HEK293 (cell line): ENCODE data around the gene WFDC1.
A peak's percentile ranks its signal among the peaks of the same experiment; 100 is the strongest.

Experiments
- CTCF ChIA-PET: fragments of 350-600 bp; formaldehyde crosslinking; extraction: SDS; loops from one replicate; lab custom pipeline; 2021; ENCODE audit warnings: antibody characterized with exemption; lab: Yijun Ruan, JAX
- POLR2A ChIA-PET: fragments of 300-600 bp; formaldehyde crosslinking; extraction: SDS; loops from one replicate; lab custom pipeline; 2020; ENCODE audit warnings: antibody characterized with exemption, inconsistent platforms; lab: Yijun Ruan, JAX
- H3K27ac ChIP-seq: fragments of 200-500 bp; sonication (Bioruptor generic); 2 replicates; pipeline ENCODE4 v1.5.1; 2014; ENCODE audit warnings: low read depth, low read length, control low read depth, inconsistent platforms; ENCODE audit errors: extremely low read depth
- H3K36me3 ChIP-seq, 2 experiments: fragments of 200-500 bp in 1 of 2; sonication (Bioruptor generic) in 1 of 2; 1 replicate in 1 of 2; 2 replicates in 1 of 2; pipeline ENCODE4 v1.5.1; 2014 to 2017; ENCODE audit warnings: inconsistent platforms in 2 of 2, low read length in 2 of 2; ENCODE audit not compliant: control insufficient read depth in 2 of 2, insufficient read depth in 1 of 2
- H3K4me1 ChIP-seq: fragments of 200-500 bp; sonication (Bioruptor generic); 2 replicates; pipeline ENCODE4 v1.5.1; 2014; ENCODE audit warnings: mild to moderate bottlenecking, low read length, inconsistent platforms; ENCODE audit not compliant: control insufficient read depth, insufficient read depth
- H3K4me3 ChIP-seq: 2 replicates; pipeline ENCODE4 v1.5.1; 2011; ENCODE audit warnings: low read depth, mild to moderate bottlenecking, control low read depth, low read length, moderate library complexity
- H3K9me3 ChIP-seq: fragments of 200-500 bp; sonication (Bioruptor generic); 2 replicates; pipeline ENCODE4 v1.5.1; 2014; ENCODE audit warnings: low read depth, low read length, inconsistent platforms; ENCODE audit not compliant: control insufficient read depth, insufficient read depth
- FEZF1 ChIP-seq: fragments of 450-650 bp; formaldehyde crosslinking; IDR thresholded peaks from 2 replicates; pipeline ENCODE4 v1.5.1; 2016; ENCODE audit warnings: missing biosample characterization, missing genetic modification characterization
- KLF7 ChIP-seq: fragments of 450-650 bp; formaldehyde crosslinking; IDR thresholded peaks from 2 replicates; pipeline ENCODE4 v1.5.1; 2016; ENCODE audit warnings: missing biosample characterization, missing genetic modification characterization, borderline replicate concordance
- ZBTB48 ChIP-seq: fragments of 450-650 bp; formaldehyde crosslinking; IDR thresholded peaks from 2 replicates; pipeline ENCODE4 v1.5.1; 2016; ENCODE audit warnings: missing biosample characterization, missing genetic modification characterization
- ZBTB8A ChIP-seq: fragments of 450-650 bp; formaldehyde crosslinking; IDR thresholded peaks from 2 replicates; pipeline ENCODE4 v1.5.1; 2016; ENCODE audit warnings: missing biosample characterization, missing genetic modification characterization
- ZNF112 ChIP-seq: fragments of 450-650 bp; formaldehyde crosslinking; IDR thresholded peaks from 2 replicates; pipeline ENCODE4 v1.5.0; 2017; ENCODE audit warnings: missing biosample characterization, missing genetic modification characterization
- ZNF155 ChIP-seq: fragments of 450-650 bp; formaldehyde crosslinking; IDR thresholded peaks from 2 replicates; pipeline ENCODE4 v1.5.1; 2016; ENCODE audit warnings: missing biosample characterization, missing genetic modification characterization
- ZNF221 ChIP-seq: fragments of 450-650 bp; formaldehyde crosslinking; IDR thresholded peaks from 2 replicates; pipeline ENCODE4 v1.5.1; 2017; ENCODE audit warnings: missing biosample characterization, missing genetic modification characterization, borderline replicate concordance
- ZNF433 ChIP-seq: fragments of 450-650 bp; formaldehyde crosslinking; IDR thresholded peaks from 2 replicates; pipeline ENCODE4 v1.5.1; 2016; ENCODE audit warnings: missing biosample characterization, missing genetic modification characterization, low read depth
- ZNF529 ChIP-seq: fragments of 450-650 bp; formaldehyde crosslinking; IDR thresholded peaks from 2 replicates; pipeline ENCODE4 v1.5.1; 2017; ENCODE audit warnings: missing genetic modification characterization, missing biosample characterization; ENCODE audit not compliant: insufficient replicate concordance
- ZNF610 ChIP-seq: fragments of 450-650 bp; formaldehyde crosslinking; IDR thresholded peaks from 2 replicates; pipeline ENCODE4 v1.5.1; 2016; ENCODE audit warnings: missing biosample characterization, missing genetic modification characterization, borderline replicate concordance
- TF ChIP-seq, protein P1 (sequence below): fragments of 450-650 bp; formaldehyde crosslinking; conservative IDR thresholded peaks from 2 replicates; pipeline ENCODE4 v1.5.1; 2016; ENCODE audit warnings: low read depth, missing biosample characterization, missing genetic modification characterization
- TF ChIP-seq, protein P2 (sequence below): fragments of 450-650 bp; formaldehyde crosslinking; IDR thresholded peaks from 2 replicates; pipeline ENCODE4 v1.5.1; 2016; ENCODE audit warnings: missing biosample characterization, missing genetic modification characterization
- TF ChIP-seq, protein P3 (sequence below): fragments of 450-650 bp; formaldehyde crosslinking; IDR thresholded peaks from 2 replicates; pipeline ENCODE4 v1.5.1; 2016; ENCODE audit warnings: missing biosample characterization, missing genetic modification characterization
- TF ChIP-seq, protein P4 (sequence below): fragments of 450-650 bp; formaldehyde crosslinking; IDR thresholded peaks from 2 replicates; pipeline ENCODE4 v1.5.1; 2017; ENCODE audit warnings: missing biosample characterization, missing genetic modification characterization

Gene WFDC1

DNA sequence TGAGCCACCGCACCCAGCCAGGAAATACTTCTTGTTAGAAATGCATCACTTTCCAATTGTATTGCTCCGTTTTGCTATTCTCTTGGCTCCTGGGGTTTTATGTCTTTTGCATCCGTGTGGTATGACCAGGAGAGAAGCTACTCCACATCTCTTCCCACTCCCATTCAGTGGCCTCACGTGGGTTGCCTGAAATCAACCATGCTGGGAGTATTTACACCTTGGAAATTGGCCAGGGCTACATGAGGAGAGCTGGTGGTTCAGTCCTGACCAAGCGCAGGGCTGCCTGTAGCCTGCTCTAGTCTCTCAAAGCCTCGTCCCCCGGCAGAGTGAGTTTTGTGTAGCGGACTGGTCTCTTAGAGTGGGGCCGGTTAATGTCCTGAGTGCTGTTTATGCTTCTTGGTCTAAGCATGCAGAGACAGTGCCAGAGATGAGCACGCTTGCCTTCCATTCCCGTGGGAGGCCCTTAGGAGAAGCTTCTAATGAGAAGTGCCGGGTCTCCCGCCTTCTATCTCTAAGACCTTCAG, 3.8 kb downstream of the WFDC1 start:
- H3K27ac ChIP-seq: no peak overlapping the region
- POLR2A ChIA-PET: interaction anchor here (0.7 kb wide), 1 partner anchor 186 kb away, joined by 3 read pairs; no protein-coding TSS in a partner anchor
- no peaks in the 10 kb centered on the region for H3K36me3 ChIP-seq
- H3K4me3 ChIP-seq: no peak overlapping the region
- CTCF ChIA-PET: interaction anchor here (1.1 to 2.7 kb wide), 2 partner anchors 10 to 22 kb away, joined by 3 to 8 read pairs; no protein-coding TSS in a partner anchor
- TF ChIP-seq ZNF155 (tag by site-specific recombination): no peak
- TF ChIP-seq ZNF529 (tag by site-specific recombination): no peak
- no peak for TF ChIP-seq FEZF1 (tag by site-specific recombination)
- TF ChIP-seq ZNF610 (tag by site-specific recombination): no peak
- peak; percentile 74 for TF ChIP-seq ZNF112 (tag by site-specific recombination)
- TF ChIP-seq ZBTB48 (tag by site-specific recombination): no peak
- H3K4me1 ChIP-seq: no peaks in the 10 kb centered on the region
- no peaks in the 10 kb centered on the region for H3K9me3 ChIP-seq

DNA sequence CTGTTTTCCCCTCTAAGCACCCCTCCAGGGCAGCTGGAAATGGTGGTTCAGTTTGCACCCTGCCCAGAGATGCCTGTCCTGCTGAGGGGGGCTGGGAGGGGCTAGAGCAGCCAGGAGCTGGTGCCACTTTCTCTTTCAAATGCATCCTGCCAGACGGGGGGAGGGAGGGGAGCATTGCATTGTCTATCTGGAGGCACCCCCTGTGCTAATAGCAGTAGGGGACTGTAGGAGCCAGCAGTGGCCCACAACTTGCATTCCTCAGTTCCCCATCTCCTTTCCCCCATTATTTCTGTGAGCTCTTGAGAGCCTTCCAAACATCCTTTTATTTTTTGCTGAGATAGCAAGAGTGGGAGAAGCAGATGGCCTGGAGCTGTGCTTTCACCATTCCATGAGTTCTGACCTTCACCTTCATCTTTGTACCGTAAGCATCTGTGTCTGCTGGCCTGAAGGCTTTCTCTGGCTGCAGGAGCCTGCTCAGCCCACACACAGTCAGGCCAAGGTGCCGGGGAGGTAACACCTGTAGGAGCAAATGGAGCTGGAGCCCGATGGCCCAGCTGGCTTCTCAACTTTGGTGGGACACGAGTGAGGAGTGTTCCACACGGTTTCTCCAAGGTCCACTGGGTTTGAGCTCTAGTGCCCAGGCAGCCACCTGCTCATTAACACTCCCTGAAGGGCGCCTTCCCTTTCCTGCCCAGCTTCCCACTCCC, 5.2 kb downstream of the WFDC1 start:
- no peak for TF ChIP-seq ZNF221 (tag by site-specific recombination)
- no peak for TF ChIP-seq ZBTB8A (tag by site-specific recombination)
- TF ChIP-seq, protein P1, sequence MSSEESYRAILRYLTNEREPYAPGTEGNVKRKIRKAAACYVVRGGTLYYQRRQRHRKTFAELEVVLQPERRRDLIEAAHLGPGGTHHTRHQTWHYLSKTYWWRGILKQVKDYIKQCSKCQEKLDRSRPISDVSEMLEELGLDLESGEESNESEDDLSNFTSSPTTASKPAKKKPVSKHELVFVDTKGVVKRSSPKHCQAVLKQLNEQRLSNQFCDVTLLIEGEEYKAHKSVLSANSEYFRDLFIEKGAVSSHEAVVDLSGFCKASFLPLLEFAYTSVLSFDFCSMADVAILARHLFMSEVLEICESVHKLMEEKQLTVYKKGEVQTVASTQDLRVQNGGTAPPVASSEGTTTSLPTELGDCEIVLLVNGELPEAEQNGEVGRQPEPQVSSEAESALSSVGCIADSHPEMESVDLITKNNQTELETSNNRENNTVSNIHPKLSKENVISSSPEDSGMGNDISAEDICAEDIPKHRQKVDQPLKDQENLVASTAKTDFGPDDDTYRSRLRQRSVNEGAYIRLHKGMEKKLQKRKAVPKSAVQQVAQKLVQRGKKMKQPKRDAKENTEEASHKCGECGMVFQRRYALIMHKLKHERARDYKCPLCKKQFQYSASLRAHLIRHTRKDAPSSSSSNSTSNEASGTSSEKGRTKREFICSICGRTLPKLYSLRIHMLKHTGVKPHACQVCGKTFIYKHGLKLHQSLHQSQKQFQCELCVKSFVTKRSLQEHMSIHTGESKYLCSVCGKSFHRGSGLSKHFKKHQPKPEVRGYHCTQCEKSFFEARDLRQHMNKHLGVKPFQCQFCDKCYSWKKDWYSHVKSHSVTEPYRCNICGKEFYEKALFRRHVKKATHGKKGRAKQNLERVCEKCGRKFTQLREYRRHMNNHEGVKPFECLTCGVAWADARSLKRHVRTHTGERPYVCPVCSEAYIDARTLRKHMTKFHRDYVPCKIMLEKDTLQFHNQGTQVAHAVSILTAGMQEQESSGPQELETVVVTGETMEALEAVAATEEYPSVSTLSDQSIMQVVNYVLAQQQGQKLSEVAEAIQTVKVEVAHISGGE (tag by site-specific recombination): no peak
- TF ChIP-seq, protein P2, sequence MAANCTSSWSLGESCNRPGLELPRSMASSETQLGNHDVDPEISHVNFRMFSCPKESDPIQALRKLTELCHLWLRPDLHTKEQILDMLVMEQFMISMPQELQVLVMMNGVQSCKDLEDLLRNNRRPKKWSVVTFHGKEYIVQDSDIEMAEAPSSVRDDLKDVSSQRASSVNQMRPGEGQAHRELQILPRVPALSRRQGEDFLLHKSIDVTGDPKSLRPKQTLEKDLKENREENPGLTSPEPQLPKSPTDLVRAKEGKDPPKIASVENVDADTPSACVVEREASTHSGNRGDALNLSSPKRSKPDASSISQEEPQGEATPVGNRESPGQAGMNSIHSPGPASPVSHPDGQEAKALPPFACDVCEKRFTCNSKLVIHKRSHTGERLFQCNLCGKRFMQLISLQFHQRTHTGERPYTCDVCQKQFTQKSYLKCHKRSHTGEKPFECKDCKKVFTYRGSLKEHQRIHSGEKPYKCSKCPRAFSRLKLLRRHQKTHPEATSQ (tag by site-specific recombination): no peak
- no peak for TF ChIP-seq KLF7
- TF ChIP-seq, protein P3, sequence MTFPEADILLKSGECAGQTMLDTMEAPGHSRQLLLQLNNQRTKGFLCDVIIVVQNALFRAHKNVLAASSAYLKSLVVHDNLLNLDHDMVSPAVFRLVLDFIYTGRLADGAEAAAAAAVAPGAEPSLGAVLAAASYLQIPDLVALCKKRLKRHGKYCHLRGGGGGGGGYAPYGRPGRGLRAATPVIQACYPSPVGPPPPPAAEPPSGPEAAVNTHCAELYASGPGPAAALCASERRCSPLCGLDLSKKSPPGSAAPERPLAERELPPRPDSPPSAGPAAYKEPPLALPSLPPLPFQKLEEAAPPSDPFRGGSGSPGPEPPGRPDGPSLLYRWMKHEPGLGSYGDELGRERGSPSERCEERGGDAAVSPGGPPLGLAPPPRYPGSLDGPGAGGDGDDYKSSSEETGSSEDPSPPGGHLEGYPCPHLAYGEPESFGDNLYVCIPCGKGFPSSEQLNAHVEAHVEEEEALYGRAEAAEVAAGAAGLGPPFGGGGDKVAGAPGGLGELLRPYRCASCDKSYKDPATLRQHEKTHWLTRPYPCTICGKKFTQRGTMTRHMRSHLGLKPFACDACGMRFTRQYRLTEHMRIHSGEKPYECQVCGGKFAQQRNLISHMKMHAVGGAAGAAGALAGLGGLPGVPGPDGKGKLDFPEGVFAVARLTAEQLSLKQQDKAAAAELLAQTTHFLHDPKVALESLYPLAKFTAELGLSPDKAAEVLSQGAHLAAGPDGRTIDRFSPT: no peak
- TF ChIP-seq, protein P4, sequence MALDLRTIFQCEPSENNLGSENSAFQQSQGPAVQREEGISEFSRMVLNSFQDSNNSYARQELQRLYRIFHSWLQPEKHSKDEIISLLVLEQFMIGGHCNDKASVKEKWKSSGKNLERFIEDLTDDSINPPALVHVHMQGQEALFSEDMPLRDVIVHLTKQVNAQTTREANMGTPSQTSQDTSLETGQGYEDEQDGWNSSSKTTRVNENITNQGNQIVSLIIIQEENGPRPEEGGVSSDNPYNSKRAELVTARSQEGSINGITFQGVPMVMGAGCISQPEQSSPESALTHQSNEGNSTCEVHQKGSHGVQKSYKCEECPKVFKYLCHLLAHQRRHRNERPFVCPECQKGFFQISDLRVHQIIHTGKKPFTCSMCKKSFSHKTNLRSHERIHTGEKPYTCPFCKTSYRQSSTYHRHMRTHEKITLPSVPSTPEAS: no peak
- TF ChIP-seq ZNF433 (tag by site-specific recombination): no peak
- POLR2A ChIA-PET: no interaction called here
- no peaks in the 10 kb centered on the region for H3K9me3 ChIP-seq
- no peak overlapping the region for H3K4me3 ChIP-seq
- no peaks in the 10 kb centered on the region for H3K4me1 ChIP-seq
- H3K27ac ChIP-seq: no peak overlapping the region
- H3K36me3 ChIP-seq: no peaks in the 10 kb centered on the region
- CTCF ChIA-PET: interaction anchor here (1.5 to 2.7 kb wide), 2 partner anchors 8 to 23 kb away, joined by 4 to 8 read pairs; no protein-coding TSS in a partner anchor
